ENCODE data around the gene TSPAN32. TPM values are rescaled to one million over a fixed set of nuclear protein-coding genes. Genes with fewer than 3 reads are reported as not detected.

Gene TSPAN32
- total RNA-seq, 1 donor from 2014 or later: 4.3 TPM

DNA sequence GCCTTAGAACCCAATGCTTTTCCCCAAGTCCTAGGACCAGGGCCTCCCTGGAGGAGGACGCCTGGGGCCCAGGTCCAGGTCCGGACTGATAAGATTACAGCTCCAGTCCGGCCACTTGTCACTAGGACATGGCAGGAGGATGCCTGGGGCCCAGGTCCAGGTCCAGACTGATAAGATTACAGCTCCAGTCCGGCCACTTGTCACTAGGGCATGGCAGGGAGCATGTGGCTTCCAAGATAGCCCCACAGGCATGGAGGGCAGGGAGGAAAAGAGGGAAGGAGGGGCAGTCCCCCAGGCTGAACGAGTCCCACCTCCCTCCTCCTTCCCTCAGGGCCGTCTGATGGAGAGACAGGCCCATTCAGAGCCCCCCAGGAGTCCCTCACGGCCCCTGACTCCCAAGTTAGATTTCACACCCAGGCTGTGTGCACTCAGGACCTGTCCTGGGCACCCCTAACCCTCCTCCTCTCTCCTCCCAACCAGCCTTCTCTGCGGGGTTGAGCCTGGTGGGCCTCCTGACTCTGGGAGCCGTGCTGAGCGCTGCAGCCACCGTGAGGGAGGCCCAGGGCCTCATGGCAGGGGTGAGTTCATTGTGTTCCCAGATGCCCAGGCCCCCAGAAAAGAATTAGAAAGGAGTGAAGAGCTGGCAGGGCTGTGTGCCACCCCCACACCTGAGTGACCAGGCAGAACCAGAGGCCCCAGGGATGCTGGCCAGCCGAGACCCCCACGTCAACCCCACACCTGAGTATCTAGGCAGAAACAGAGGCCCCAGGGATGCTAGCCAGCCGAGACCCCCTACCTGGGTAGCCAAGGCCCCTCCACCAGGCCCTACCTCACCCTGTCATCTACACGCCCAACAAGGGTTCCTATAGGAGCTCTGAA lies 2.1 kb downstream of the TSPAN32 start:
- no peak for DNase-seq (ENCODE audit: low spot score)

DNA sequence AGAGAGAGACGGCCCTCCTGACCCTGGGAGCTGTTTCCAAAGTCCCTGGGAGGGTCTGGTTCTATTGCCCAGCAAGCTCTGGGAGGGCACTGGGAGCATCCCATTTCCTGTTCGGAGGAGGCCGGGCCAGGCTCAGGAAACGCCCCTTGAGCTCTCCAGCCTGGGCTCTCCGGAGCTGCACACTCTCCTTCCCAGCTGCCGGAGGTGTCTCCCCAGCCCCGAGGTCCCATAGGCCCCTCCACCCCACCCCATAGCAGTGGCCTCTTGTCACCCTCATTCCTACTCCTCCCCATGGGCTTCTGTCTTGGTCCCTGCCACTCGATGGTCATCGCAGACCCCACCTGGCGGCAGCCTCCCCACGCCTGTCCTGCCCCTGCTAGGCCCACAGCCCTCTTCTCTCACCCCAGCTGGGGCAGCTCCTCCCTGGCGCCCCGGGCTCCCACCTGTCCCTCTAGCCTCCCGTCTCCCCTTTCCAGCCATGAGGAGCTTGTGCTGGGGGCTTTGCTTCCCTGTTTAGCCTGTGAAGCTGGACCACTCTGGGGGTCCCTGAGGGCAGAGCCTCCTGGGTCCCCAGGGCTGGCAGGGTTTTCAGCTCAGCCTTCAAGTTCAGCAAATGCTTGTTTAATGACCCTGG lies 2.8 kb downstream of the TSPAN32 start:
- DNase-seq (ENCODE audit: low spot score): peak; percentile 43

DNA sequence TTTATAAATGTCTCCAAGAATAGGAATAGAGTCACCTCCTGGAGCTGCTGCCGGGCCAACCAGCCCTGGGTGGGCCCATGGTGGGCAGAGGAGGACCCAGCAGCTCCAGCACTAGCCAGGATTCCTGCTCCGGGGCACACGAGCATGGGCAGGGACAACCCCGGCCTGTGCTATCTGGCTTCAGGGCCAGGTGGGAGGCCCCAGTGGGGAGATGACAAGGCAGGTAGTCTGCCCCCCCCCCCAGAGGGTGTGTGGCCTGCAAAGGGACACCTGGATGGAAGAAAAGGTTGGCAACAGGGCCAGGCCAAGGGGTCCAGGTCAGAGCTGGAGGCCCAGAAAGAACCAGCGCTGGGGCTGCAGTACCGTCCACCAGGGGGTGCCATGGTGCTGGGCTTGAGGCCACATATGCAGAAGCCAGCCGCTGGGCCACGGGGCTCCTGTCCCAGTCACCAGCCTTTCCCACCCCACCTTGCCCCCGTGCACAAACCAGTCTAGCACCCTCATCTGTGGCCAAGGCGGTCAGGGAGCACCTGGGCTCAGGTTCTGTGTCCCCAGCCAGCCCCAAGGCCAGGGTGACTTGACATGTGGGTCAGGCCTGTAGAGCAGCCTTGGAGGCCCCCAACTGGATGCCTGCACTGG lies 3.4 kb downstream of the TSPAN32 start:
- DNase-seq (ENCODE audit: low spot score): peak; percentile 92

DNA sequence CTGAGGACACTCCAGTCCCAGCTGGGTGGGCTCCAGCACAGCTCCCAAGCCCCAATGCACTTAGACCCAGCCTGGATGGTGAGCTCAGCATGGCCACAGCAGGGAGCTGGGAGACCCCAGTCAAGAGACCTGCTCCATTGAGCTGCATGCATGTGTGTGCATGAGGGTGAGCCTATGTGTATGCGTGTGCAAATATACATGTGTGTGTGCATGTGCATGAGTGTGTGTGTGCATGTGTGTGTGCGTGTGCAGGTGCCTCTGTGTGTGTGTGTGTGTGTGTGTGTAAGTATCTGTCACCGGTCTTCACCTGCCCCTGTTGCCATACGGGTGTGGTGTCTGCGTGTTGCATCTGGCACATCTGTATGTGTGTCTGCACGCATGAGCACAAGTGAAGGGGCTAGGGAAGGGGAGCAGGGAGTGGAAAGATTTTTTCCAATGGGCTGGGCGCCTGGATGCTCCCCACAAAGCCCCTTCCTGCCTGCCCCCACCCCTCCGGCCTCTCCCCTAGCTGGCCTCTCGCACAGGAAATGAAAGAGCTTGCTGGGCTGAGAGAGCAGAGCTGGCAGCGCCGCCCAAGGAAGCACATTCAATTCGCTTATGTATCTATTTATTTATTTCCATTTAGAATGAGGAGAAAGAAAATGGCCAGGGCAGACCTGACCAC lies 4.1 kb downstream of the TSPAN32 start:
- peak; percentile 71 for DNase-seq (ENCODE audit: low spot score)

DNA sequence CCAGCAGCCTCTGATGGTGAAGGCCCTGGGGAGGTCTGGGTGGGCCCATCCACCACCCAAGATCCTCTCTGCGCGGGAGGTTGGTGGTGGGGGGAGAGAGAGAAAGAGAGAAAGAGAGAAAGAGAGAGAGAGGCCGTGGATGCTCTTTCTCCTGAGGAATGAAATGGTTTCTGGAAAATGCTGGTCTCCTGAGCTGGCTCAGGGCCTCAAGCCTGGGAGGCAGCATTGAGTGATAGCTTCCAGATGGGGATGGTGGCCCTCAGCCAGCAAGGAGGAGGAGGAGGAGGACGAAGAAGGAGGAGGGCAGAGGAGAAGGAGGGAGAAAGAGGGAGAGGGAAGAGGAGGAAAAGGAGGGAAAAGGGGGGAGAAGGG lies 4.6 kb downstream of the TSPAN32 start:
- DNase-seq (ENCODE audit: low spot score): peak; percentile 87

DNA sequence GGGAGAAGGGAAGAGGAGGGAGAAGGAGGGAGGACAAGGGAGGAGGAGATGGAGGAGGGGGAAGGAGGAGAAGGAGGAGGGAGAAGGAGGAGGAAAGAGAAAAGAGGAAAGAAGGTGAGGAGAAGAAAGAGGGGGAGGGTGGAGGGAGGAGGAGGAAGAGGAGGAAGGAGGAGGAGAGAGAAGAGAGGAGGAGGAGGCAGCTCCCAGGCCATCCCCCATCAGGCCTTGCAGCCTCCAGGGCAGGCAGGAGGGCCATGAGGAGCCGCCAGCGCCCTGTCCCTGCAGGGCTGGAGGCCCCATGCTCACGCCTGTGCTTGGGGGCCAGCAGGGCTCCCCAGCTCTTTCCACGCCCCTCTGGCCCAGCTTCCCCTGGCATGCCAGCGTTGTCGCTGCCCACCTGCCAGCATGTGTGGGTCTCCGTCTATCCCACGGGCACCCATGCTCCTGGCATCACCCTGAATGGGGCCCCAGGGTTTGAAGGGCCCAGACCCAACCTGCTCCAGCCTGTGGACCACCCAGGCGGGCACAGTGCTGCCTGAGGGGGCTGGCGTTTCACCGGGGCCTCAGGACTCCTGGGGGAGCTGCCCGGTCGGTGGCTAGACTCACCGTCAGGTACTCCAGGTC lies 5.2 kb downstream of the TSPAN32 start:
- no peak for DNase-seq (ENCODE audit: low spot score)

DNA sequence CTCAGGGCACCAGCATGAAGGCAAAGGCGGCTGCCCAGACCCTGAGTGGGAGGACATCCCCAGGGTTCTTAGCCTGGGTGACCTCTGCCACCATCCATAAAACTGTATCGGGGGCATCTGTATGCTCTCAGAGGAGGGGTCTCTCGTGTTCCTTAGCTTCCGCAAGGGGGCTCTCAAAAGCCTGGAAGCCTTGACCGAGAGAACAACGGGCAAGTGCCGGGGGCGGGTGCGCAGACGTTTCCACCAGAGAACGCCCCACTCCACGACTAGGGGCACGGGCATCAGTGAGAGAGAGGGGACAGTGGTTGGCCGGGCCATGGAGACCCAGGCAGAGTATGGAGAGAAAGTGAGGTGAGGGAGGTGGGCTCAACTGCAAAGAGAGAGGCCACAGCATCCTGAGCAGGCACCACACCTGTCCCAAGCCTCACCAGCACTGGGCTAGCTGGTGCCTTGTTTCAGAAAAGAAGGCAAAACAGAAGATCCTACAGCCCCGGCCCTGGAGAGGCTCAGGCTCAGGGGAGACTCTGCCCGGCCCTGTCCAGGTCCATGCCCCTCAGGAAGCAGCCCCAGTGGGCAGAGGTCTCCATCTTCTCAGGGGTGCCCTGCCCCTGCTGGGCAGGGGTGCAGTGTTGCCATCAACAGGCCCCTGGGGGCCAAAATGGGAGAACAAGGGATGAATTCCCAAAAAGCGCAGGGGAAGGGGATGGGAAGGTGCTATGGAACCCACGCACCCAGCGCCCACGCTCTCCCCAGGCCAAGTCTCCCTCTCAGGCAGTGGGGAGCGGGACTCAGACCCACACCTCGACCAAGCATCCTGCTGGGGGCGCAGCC lies 5.9 kb downstream of the TSPAN32 start:
- DNase-seq (ENCODE audit: low spot score): no peak

DNA sequence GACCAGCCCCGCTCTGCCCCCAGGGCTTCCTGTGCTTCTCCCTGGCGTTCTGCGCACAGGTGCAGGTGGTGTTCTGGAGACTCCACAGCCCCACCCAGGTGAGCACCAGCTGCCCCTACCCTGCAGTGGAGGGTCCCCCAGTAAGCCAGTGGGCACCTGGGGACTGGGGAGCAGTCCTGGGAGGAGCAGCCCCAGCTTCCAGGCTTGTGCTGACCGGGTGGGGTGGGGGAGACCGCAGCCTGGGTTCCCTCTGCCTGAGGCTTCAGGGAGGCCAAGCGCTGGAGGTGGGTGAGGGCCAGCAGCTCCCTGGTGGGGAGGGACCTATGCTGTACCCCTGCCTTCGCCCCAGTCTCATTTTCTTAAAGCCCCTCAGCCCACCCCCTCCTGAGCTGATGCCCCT lies 6.9 kb downstream of the TSPAN32 start:
- DNase-seq (ENCODE audit: low spot score): no peak

DNA sequence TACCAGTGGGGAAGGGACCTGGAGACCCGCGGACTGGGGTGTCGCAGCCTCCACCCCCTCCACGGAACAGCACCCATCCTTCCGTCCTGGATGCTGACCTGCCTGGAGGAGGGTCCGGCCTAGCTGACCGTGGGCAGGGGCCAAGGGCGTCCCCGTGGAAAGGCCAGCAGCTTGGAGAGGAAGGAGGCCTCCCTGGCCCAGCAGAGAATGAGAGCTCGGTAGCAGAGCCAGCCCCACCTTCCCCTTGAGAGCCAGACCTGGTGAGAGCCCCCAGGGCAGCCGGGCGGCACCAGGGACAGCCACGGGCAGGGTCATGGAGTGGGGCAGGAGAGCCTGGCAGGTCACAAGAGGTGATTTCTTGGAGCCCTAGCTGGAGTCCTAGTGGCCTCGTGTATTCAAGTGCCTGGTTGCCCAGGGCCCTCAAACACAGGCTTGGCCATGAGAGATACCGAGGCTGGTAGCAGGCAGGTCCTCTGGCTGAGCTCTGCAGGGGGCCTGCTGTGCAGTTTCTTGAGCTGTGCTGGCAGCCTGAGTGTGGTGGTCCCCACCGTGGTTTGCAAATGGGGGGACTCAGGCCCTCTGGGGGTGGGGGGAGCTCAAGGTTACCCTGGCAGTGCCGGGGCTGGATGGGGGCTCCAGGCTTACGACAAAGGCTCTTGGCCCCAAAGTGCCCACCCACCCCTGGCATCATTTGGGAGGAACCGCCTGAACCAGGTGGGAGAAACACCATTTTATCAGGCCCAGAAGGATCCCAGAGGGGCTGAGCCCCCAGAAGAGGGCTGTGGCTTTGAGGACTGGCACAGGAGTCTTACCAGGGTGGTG lies 7.6 kb downstream of the TSPAN32 start:
- no peak for DNase-seq (ENCODE audit: low spot score)

DNA sequence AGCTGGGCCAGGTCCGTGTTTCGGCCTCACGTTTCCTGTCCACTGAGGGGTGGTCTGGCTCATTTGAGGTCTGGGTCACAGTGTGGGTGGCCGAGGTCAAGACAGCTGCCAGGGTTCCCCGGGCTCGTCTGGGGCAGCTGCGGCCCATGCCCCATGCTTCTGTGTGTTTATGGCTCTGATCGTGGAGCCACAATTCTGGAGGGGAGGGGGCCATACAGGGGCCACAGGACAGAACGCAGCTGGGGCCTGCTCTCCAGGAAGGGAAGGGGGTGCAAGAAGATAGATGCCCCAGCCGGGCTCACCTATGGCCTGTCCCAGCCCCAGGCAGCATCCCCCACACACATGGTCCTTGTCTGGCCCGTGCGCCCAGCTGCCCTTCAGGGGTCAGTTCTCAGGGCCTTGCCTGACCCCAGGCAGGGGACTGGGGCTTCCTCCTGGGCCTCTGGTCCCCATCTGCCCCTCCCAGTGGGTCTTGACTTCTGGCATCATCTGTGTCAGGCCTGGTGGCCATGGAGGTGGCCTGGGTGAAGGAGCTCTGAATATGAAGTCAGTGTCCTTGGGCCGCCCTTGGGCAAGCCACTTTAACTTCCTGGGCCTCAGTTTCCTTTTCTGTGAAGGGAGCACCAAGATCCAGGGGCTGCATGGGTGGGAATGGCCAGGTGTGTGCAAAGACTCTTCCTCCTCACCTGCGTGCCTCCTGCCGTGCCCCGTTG lies 8.4 kb downstream of the TSPAN32 start:
- no peak for DNase-seq (ENCODE audit: low spot score)

DNA sequence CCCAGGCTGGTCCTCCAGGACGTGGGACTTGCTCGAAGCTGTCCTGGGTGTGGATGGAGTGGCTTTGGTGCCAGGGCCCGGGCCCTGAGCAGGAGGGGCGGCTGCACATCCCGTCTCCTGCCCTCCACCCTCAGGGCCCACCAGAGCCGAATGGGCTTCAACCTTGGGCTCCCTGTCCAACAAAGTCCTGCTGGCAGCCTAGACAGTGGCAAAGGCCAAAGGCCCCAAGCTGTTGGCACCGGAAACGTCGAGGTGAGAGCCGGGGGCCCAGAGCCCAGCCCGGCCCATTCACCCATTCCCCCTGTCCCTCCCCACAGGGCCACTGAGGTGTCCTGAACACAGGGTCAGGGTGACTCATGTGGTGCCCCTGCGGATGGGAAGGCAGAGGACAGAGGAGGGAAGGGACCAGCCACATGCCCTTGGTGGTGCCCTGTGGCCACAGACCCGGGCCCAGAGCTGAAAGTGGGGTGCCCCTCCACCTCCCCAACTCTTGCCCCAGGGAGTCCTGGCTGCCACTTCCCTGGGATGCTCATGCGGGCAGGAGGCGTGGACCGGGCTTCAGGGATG lies 9.1 kb downstream of the TSPAN32 start:
- DNase-seq (ENCODE audit: low spot score): no peak

DNA sequence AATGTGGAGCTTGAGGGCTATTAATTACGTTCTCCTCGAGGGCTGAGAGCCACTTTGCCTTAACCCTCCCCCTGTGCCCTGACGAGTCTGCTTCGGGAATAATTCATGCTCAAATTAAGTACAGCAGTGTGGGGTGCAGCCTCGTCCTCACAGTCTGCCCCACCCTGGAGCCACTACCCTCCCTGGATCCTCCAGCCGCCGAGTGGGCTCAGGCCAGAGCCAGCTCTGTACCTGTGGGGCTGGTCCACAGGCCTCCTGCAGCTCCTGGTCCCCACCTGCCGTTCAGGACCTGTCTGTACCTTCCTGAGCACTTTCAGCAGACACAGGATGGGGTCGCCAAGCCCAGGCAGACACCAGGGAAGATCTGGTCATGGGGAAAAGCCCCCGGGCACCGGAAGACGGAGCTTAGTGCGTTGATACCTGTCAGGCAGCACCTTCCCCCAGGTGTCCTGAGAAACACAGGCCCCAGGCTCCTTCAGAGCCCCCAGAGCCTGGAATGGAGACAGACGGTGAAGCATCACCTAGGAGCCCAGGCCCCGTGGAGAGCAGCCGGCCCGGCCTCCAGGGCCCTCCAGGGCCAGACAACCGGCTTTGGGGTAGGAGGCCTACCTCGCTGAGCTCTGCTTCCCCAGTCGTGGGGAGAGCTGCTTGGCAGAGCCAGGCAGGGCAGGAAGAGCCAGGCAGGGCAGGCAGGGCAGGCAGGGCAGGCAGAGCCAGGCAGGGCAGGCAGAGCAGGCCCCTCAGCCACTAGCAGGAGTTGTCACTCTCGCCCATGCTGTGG lies 9.7 kb downstream of the TSPAN32 start:
- no peak for DNase-seq (ENCODE audit: low spot score)

DNA sequence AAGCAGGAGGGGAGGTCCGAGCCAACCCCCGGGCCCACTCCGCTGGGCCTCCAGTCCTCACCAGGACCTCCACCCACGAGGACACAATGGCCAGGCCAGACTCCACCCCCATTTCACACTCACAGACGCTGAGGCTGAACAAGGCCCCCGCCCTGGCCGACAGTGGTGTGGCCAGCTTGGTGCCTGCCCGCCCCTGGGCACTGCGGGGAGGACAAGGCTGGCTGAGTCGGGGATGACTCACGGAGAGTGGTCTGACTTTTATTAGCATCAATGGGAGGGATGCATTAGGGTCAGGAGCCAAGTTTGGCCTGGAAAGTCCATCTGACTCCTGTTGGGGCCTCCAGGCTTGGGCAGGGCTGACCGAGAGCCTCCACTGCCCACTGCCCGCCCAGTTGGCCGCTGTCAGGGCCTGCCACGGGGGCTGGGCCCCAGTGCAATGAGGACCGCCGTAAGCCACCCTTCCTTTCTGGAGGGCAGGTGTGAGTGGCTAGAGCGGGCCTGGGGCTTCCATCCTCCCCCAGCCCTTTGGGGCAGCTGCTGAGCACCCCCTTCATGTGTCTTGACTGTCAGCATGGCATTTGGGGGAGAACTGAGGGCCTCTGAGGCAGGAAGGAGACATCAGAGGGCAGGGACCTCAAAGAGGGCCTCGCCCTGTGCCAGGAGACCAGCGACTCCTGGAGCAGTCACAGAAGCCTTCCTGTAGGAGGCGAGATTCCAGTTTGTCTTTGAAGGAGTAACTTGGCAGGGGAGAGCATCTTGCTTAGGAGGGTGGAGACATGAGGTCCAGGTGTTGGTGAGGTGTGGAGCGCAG lies 10.6 kb downstream of the TSPAN32 start:
- no peak for DNase-seq (ENCODE audit: low spot score)

DNA sequence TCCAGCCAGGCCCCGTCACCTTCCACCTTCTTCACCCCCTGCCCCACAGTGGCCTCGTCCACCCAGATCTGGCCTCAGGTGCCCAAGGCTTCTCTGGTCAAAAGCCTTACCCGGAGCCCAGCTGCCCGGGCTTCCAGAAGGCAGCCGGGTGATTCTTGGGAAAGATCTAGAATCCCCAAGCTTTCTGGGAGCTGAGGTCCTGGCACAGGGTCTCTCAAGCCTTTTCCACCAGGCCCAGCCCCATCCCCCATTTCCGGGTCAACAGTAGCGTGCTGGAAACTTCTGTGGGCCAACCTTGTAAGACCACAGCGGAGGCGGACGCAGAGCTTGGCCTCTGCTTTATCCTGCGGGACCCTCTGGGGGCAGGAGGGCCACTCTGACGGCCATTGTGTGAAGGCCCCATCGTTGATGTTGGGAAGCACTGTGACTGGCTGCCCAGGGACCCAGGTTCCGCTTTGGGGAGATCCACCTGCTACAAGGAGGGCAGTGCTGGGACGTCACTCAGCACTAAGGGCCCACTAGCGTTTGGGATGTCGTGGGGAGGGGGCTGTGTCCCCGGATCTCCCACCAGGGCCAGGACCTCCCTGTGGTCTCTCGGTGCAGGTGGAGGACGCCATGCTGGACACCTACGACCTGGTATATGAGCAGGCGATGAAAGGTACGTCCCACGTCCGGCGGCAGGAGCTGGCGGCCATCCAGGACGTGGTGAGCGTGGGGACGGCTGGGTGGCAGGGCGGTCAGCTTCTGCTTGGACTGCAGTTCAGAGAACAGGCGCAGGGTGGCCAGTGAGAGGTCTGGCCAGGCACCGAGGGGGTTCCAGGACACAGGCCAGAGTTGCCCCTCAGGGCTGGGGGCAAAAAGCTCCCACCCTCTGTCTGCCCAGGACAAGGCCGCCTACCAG lies 11.5 kb downstream of the TSPAN32 start:
- DNase-seq (ENCODE audit: low spot score): no peak

DNA sequence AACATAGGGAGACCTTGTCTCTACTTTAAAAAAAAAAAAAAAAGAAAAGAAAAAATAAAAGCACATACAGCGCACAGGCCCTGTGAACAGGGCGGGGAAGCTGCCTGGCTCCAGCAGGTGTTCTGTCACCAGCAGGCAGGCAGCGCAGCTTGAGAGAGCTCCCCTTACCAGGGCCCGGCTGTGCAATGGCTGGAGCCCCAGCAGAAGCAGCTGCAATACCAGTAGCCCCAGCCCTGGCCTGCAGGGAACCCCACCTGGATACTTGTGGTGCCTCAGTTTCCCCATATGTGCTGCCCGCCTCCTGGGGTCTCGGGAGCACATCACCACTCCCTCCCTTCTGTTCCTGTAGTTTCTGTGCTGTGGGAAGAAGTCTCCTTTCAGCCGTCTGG lies 12.3 kb downstream of the TSPAN32 start:
- no peak for DNase-seq (ENCODE audit: low spot score)
